AG04450 (cell line): ENCODE data around the gene DUOX1. TPM values are rescaled to one million over a fixed set of nuclear protein-coding genes. Genes with fewer than 3 reads are reported as not detected.

Experiments
- CTCF ChIA-PET: fragments of 300-600, 350-600 bp; formaldehyde crosslinking; extraction: SDS; loops from one replicate; lab custom pipeline; 2022; ENCODE audit warnings: antibody characterized with exemption, inconsistent platforms; lab: Charles Lee
- POLR2A ChIA-PET: fragments of 350-600 bp; formaldehyde crosslinking; extraction: SDS; loops from one replicate; lab custom pipeline; 2021; ENCODE audit warnings: antibody characterized with exemption, inconsistent platforms; lab: Yijun Ruan, JAX
- DNase-seq: peaks from one replicate; pipeline ENCODE4 v3.0.0-alpha.2; 2011; ENCODE audit warnings: low read depth, low spot score
- H3K27ac ChIP-seq: one replicate; pipeline ENCODE4 v1.5.1; 2012; ENCODE audit warnings: low read depth, low read length, control low read depth
- H3K27me3 ChIP-seq: one replicate; pipeline ENCODE4 v1.6.0; 2012; ENCODE audit warnings: low read length; ENCODE audit not compliant: control insufficient read depth, insufficient read depth
- H3K4me3 ChIP-seq: 2 replicates; pipeline ENCODE4 v1.5.1; 2011; ENCODE audit warnings: mild to moderate bottlenecking, low read depth, low read length, control low read depth
- H3K9me3 ChIP-seq: 2 replicates; pipeline ENCODE4 v1.5.1; 2012; ENCODE audit warnings: low read length; ENCODE audit not compliant: control insufficient read depth, insufficient read depth
- CTCF ChIP-seq: IDR thresholded peaks from 2 replicates; pipeline ENCODE4 v1.5.1; 2011; ENCODE audit warnings: low read depth, low read length, control low read depth, inconsistent platforms
- polyA plus RNA-seq: library from polyadenylated mRNA; depleted of rRNA; stranded (reverse); fragments of >200 nt; gene quantifications from 2 replicates; pipeline ENCODE4 v1.2.3, GENCODE V29; 2011

Gene DUOX1
- polyA plus RNA-seq, 1 experiment: not detected

GRCh38 chr15:45111390-45112142 is 18.2 kb upstream of the DUOX1 start:
- ChIA-PET CTCF (no interaction called here), POLR2A (no interaction called here)
- H3K4me3 ChIP-seq: no peak overlapping the region
- no peak overlapping the region for H3K27ac ChIP-seq
- TF ChIP-seq CTCF: no peak
- no peak for DNase-seq
- no peaks in the 10 kb centered on the region; the same call in 1 of the 2 replicates for H3K9me3 ChIP-seq
- peaks cover 83% of the 10 kb centered on the region for H3K27me3 ChIP-seq

- no peak for DNase-seq
- Histone ChIP-seq H3K27ac (no peak overlapping the region), H3K4me3 (no peak overlapping the region), H3K27me3 (peaks cover 83% of the 10 kb centered on the region), H3K9me3 (no peaks in the 10 kb centered on the region; the same call in 1 of the 2 replicates)
- ChIA-PET POLR2A (no interaction called here), CTCF (no interaction called here)
- no peak for TF ChIP-seq CTCF
These were observed 17.6 kb upstream of the DUOX1 start for GRCh38 chr15:45112143-45112590.

GRCh38 chr15:45112591-45113379 is 17.0 kb upstream of the DUOX1 start:
- TF ChIP-seq CTCF: no peak
- DNase-seq: no peak
- POLR2A ChIA-PET: no interaction called here
- Histone ChIP-seq H3K27ac (no peak overlapping the region), H3K4me3 (no peak overlapping the region), H3K27me3 (peaks cover 88% of the 10 kb centered on the region), H3K9me3 (no peaks in the 10 kb centered on the region; the same call in 1 of the 2 replicates)
- CTCF ChIA-PET: interaction anchor here (0.5 kb wide), 1 partner anchor 63 kb away, joined by 7 read pairs; no protein-coding TSS in a partner anchor

GRCh38 chr15:45113380-45113990 is 16.3 kb upstream of the DUOX1 start:
- TF ChIP-seq CTCF: no peak
- DNase-seq: no peak
- Histone ChIP-seq H3K27ac (no peak overlapping the region), H3K27me3 (peaks cover 85% of the 10 kb centered on the region), H3K4me3 (no peak overlapping the region), H3K9me3 (no peaks in the 10 kb centered on the region; the same call in 1 of the 2 replicates)
- CTCF ChIA-PET: no interaction called here
- POLR2A ChIA-PET: no interaction called here
